Neural cell (in vitro differentiated cells): Measurements from ENCODE around the gene PCDHGA4.

Experiments used
- CTCF ChIP-seq: fragments of 450-650 bp; IDR thresholded peaks from 2 replicates; pipeline ENCODE4 v1.5.1; 2014; ENCODE audit warnings: antibody characterized with exemption, mild to moderate bottlenecking, moderate library complexity; ENCODE audit not compliant: poor library complexity, severe bottlenecking
- EP300 ChIP-seq: fragments of 450-650 bp; conservative IDR thresholded peaks from 2 replicates; pipeline ENCODE4 v1.6.1; 2014; ENCODE audit warnings: antibody characterized with exemption, mild to moderate bottlenecking, moderate library complexity; ENCODE audit not compliant: poor library complexity, severe bottlenecking
- EZH2 ChIP-seq: fragments of 200-600, 300-800 bp; shearing (Covaris generic), sonication (generic); IDR thresholded peaks from 2 replicates; pipeline ENCODE4 v1.6.1; 2014; ENCODE audit warnings: antibody characterized with exemption, low read length, borderline replicate concordance, mild to moderate bottlenecking; ENCODE audit not compliant: insufficient read depth, poor library complexity, severe bottlenecking
- POLR2AphosphoS5 ChIP-seq: IDR thresholded peaks from 2 replicates; pipeline ENCODE4 v1.6.1; 2012
- RAD21 ChIP-seq: fragments of 450-650 bp; conservative IDR thresholded peaks from 2 replicates; pipeline ENCODE4 v1.6.1; 2014; ENCODE audit warnings: antibody characterized with exemption, mild to moderate bottlenecking, moderate library complexity
- TAF1 ChIP-seq: IDR thresholded peaks from 2 replicates; pipeline ENCODE4 v1.6.1; 2012; ENCODE audit warnings: low read depth
- TF ChIP-seq, protein P1 (sequence below): IDR thresholded peaks from 2 replicates; pipeline ENCODE4 v1.6.1; 2012; ENCODE audit warnings: borderline replicate concordance

DNA sequence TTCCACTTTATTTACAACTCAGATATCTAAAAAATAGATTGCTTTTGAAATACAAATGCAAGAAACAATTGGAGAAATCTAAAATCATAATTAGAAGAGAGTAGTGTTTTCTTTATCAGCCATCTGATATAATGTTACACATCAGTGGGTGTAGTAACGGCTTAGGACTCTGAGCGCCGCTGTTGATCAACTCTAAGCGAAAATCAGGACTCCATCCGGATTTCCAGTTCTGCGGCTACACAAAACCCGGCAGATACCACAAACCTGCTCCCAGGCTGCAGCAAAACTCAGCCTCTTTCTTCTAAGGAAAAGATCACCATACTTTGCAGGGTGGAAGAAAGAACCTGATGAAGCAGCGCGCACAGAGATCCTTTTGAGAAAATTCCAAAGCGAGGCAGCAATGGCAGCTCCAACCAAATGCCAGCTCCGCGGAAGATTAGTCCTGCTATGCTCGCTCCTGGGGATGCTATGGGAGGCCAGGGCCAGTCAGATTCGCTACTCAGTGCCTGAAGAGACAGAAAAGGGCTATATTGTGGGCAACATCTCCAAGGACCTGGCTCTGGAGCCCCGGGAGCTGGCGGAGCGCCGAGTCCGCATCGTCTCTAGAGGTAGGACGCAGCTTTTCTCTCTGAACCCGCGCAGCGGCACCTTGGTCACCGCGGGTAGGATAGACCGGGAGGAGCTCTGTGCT is 47.9 kb downstream of the PCDHGA4 start, which contains the start of gene PCDHGA9:
- TF ChIP-seq EZH2 (no peak), POLR2AphosphoS5 (no peak), CTCF (no peak), TAF1 (no peak), RAD21 (no peak), EP300 (no peak)
- TF ChIP-seq, protein P1, sequence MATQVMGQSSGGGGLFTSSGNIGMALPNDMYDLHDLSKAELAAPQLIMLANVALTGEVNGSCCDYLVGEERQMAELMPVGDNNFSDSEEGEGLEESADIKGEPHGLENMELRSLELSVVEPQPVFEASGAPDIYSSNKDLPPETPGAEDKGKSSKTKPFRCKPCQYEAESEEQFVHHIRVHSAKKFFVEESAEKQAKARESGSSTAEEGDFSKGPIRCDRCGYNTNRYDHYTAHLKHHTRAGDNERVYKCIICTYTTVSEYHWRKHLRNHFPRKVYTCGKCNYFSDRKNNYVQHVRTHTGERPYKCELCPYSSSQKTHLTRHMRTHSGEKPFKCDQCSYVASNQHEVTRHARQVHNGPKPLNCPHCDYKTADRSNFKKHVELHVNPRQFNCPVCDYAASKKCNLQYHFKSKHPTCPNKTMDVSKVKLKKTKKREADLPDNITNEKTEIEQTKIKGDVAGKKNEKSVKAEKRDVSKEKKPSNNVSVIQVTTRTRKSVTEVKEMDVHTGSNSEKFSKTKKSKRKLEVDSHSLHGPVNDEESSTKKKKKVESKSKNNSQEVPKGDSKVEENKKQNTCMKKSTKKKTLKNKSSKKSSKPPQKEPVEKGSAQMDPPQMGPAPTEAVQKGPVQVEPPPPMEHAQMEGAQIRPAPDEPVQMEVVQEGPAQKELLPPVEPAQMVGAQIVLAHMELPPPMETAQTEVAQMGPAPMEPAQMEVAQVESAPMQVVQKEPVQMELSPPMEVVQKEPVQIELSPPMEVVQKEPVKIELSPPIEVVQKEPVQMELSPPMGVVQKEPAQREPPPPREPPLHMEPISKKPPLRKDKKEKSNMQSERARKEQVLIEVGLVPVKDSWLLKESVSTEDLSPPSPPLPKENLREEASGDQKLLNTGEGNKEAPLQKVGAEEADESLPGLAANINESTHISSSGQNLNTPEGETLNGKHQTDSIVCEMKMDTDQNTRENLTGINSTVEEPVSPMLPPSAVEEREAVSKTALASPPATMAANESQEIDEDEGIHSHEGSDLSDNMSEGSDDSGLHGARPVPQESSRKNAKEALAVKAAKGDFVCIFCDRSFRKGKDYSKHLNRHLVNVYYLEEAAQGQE = no peak
